ENCODE data around the gene TNFAIP8L3.
A peak's percentile ranks its signal among the peaks of the same experiment; 100 is the strongest.

TNFAIP8L3 gene

DNA sequence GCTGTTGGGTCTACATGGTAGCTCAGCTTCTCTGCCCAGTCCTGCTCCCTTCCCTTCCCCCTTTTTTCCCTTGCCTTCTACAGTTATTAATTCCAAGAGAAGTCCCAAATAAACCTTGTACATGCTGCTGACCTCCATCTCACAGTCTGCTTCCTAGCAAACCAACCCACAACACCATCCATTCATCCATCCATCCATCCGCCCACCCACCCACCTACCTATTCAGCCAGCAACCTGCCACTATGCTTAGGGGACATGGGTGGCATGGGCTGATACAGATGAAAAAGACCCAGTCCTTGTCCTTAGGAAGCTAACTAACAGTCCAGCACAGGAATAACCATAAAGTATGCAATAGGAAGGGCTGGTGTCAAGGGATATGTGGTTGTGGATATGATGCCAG, 5.7 kb downstream of the TNFAIP8L3 start:
- no peak for DNase-seq

DNA sequence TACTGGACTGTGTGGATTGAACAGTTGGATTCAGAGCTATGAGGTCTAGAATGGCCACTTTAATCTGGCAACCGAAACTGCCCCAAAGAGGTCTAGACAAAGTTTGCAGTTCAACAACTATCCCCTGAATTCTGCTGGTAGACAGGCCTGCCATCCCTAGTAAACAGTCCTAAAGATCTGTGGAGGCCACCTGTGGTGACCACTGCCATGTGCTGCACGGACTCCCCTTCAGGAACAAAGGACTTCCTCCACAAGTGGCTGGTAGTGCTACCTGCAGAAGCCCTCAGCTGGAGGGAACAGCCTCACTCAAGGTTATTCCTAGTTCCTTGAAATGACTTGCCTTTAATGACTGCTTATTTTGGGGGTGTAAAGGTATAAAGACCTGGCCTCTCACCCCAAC, 6.1 kb downstream of the TNFAIP8L3 start:
- no peak for DNase-seq

DNA sequence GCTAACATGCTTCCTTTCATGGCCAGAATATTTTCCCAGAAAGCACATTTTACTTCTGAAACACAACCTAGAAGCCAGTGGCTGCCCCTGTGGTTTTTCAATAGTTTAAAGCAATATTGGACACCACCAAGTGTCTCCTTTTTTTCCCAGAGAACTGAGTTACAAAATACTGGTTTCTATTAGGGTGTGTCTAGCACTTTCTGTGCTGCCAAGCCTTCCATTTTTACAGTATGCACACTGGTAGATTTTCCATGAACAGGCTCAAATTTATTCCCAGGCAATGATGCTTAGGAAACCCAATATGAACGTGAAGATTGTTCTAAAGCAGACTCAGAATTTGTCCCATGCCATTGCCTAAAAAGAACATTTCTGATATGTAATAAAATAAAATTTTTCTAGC, 7.2 kb downstream of the TNFAIP8L3 start:
- DNase-seq = no peak

DNA sequence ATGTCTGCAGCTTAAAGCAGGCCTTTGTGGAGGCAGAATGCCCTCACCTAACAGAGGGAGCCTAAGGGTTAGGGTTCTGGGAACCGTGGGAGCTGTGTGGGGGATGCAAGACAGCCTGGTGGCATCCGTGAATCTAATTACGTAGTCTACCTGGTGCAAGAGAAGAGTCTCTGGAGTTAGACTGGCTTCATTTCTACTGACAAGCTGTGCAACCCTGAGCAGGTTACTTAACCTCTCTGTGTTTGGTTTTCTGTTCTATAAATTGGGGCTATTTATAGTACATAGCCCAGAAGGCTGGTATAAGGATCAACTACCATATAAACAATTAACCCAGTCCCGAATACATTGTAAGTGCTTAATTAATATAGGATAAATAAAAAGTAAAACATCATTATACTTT, 8.3 kb downstream of the TNFAIP8L3 start:
- no peak for DNase-seq

DNA sequence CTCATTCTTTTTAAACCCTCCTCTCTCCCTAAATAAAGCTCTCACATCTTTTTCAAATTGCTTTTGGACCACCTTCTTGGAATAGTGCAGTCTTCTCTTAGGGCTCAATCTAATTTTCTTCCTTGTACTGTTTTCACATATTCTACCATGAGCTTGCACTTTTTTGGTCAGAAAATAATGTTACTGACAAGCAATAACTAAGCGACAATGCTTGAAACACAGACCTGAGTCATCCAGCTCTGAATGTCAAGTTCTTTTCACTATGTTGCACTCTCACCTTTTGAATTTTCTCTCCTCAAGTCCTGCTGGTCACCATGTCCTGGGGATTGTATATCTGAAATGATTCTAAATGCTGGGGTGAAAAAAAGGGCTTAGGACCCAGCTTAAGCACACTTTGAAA, 8.9 kb downstream of the TNFAIP8L3 start:
- no peak for DNase-seq

DNA sequence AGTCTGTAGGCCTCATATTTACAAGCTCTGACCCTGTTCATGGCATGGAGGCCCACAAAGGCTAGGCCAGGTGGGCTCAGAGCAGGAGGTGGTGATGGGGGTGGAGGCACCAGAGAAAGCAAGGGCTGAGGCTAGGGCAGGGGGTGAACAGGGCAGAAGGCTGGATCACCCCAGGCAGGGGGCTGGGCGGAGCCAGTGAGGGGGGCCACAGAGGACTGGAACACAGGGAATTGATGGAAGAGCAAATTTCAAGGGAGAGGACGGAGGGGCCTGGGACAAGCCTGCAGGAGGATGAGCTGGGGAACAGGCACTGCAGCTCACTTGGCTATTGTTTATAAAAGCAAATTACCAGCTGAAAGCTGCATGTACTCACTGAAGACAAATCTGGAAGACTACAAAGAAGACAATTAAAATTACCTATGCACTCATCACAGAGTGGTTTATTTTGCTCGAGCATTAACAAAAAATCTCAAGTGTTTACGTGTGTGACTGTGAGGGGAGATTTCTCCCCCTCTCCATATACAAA, 11.0 kb downstream of the TNFAIP8L3 start:
- DNase-seq = no peak

DNA sequence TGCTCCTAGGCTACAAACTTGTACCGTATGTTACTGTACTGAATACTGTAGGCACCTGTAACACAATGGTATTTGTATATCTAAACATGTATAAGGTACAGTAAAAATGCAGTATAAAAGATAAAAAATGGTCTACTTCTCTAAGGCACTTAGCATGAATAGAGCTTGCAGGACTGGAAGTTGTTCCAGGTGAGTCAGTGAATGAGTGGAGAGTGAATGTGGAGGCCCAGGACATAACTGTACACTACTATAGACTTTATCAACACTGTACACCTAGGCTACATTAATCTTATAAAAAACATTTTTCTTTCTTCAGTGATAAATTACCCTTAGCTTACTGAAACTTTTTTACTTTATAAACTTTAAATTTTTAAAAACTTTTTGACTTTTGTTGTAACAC, 12.5 kb downstream of the TNFAIP8L3 start:
- no peak for DNase-seq

DNA sequence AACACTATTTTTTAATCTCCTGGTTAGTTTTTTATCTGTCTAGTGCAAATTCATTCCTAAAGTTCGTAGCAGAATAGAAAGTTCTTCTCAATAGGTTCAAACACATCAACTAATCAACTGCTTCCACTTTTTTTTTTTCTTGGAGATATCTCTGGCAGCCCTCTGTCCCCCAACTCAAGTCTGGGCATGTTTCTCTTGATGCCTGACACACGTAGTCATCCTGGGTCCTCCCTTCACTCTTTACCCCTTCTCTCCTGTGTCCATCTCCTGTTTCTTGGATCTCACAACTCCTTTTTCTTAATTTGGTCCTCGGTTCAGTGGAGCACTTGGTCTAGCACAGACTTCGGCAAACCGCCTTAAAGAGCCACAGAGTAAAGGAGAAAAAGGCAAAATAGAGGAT, 14.4 kb downstream of the TNFAIP8L3 start:
- no peak for DNase-seq

DNA sequence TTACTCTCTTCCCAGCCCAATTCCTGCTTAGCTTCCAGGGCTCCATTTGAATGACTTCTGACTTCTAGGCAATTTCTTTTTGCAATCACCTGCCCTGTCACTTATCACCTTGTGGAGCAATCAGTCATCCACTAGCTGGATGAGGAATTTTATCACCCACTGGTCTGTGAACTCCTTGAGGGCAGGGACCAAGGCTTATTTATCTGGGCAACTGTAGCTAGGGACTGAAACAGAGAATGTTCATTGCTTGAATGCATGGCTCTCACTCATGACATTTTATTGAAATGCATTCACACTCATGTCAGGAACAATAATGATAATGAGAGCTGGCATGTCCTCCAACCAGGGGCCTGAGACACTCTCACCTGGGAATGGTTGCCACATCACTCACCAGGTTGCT, 15.5 kb downstream of the TNFAIP8L3 start:
- no peak for DNase-seq

DNA sequence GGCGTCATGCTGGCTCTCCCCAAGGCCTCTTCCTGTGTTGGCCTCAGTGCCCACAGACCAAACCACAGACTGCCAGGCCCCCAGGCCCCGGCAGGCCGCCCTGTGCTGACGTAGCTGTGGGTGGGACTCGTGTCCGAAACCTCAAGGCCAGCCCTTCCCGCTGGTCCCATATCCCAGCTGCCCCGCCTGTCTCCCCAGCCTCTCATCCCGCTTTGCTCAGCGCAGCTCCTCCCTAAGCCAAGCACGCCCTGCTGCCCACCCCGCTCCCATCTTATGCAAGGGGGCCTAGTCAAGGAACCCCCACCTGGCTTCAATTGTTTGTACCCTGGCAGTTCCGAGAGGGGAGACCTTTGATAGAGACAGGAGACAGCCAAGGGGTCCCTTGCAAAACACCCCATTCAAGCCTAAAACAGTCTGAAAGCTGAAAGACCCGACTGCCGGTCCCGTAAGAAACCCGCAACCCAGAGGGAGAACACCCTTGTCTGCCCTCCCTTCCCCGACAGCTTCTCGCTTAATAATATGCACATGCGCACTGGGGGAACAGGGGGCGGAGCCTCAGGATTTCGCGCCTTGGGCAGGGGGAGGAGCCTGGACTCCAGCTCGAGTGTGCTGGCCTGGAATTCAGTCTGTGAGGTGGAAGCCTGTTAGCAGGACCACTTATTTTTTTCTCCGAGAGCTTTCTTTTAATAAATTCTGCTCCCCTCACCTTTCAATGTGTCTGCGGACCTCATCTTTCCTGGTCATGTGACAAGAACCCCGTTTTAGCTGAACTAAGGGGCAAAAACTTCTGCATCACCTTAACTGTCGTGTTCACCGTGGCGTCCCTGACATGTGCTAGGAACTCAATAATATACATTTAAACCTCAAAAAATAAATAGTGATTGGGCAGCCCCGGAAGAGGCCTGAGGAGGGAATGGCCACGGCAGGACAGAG, 17.2 kb downstream of the TNFAIP8L3 start:
- peak; percentile 54 for DNase-seq

DNA sequence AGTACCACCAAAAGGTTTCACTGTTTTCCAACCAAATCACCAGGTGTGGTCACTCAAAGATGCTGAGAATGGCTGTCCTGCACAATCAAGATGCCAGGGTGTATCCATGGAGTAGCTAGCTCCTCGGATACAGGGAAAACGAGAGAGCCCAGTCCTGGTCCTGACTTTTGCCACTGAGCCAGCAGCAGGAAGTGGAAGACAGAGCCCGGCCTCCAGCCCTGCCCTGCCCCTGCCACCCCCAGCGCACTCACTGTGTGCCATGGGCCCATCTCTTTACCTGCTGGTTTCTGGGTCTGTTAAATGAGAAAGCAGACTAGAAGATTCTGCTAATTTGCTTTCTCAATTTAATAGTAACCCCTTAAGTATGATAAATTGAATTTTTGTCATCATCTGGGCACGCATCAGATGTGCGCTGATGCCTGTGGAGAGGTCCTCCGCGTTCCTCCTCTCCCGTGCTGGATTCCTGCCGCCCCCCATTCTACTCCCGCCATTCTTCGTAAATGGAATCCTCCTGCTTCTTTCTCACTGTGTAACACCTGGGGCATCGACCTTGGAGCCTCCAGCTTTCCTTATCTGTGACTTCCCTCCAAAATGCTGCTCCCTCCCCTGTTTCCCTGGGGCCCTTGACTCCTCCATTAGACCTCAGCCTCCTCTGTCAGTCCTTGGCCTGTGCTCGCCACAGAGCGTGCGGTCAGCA, 18.0 kb downstream of the TNFAIP8L3 start:
- DNase-seq = no peak

DNA sequence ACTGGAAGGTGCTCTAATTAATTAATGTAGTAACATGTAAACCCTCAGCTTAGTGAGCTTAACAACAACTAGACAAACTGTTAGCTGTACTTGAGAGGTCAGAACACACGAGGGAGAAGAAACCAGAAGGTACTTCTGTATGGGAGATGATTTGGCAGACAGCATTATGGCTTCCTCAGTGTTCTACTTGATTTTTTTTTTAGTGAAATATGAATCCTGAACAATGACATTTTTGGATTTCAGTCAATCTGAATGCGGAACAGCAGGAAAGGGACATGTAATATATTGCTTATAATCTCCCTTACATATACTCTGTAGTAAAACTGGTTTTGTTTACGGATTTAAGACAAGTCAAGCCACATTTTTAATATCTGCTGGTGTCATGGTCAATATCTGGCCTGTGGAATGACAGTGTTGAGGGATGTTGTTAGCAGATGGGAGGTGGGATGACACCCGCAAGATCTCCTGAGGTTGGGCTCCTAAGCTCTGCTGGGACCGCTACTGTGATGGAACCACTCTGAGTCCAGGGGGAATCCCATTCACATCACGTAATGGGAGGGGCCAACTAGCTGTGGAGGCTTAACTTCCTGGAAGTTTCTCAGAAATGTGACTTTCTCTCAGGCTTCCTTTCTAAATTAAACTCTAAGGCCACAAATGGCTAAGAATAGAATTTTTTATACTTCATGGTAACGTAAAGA, 18.7 kb downstream of the TNFAIP8L3 start:
- DNase-seq = no peak

DNA sequence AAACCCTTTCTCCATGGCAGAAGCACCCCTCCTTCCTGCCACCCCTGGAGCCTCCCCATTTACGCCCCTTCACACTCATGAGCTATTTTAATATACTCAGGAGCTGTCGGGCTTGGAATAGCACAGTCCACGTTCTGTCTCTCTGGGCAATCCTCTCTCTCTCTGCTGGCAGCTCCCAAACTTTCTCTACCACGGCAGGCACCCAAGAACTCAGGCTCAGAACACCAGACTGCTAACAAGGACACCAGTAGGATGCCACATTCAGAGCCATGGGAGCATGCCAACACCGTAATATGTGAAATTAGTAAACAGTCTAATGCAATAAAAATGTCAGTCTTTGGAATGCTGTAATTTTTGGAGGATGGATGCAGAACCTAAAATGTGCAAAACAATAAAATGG, 19.3 kb downstream of the TNFAIP8L3 start:
- DNase-seq = no peak

DNA sequence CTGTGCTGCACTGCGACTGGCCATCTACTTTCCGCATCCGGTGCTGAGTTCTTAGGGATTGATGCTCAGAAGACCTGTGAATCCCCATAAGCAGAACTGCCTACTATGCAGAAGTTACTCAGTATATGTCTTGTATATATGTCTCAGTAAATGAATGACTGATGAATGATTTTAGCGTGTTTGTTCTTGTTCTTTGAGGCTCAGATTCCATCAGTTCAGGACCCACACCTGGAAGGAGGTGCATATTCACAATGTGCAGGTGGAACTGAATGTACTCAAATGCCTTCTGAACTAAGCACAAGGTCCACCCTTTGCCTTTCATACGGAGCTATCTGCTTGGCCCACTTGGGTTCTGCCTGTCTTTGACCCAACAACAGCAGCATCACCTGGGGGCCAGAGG, 19.8 kb downstream of the TNFAIP8L3 start:
- DNase-seq = no peak

DNA sequence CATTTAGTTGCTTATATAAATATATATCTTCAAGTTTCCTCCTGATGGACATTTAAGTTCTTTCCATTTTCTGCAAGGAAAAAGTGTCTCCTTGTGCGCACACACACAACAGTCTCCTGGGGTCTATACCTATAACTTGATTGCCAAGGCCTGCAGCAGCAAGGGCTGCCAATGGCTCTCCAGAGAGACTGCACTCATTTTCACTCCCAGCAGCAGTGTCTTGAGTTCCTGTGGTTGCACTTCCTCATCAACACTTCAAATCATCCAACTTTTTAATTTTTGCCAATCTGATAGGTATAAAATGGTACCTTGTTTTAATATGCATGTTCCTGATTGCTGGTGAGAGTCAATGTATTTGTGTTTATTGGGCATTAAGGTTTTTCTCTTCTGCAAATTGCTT, 23.1 kb downstream of the TNFAIP8L3 start:
- no peak for DNase-seq

DNA sequence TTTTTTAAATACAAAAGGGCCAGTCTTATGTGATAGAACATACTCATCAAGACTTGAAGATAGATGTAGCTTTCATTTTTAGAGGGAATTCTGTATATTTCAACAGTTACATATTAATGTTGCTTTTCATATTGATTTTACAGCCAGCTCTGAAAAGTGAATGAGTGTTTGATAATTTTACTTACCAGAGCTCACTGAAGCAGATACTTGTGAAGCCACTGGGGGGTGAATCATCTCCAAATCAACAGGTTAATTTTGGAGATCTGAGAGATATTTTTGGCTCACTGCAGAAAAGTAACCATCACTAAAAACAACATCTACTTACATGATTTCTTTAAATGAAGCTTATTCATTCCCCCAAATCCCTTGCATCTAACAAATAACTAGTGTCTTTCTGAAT, 24.7 kb downstream of the TNFAIP8L3 start:
- DNase-seq = no peak

DNA sequence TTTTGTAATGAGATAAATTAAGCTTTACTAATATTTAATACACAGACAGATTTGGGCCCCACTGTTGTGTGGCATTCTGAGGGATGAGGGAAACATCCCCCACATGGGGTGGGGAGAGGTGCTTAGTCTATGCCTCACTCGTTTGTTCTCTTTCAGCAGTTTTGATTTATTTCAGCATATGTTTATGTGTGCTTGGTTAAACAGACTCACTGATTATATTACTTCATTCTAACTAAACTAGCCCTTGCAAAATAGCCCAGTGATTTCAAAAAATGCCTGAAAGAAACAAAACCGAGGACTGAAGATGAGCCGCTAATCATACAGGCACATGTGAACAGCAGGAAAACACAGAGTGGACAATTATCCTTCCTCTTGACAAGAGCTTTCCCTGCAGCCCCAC, 27.2 kb downstream of the TNFAIP8L3 start:
- DNase-seq = no peak

DNA sequence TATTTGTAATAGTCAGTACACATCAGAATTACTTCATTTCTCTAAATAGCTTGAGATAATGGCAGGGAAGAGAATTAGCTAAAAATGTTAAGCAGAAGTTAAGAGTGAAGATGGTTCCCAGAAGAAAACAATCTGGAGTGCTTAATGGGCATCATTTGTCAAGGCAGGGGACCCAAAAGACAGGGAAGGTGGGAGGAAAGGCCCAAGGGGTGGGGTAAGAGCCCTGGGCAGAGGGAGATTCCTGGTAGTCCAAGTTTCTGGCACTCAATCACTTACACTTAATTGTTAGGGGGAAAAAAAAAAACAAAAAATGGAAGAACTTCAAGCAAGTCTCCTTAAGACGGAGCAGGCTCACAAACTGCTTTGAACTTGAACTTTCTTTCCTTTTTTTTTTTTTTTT, 28.9 kb downstream of the TNFAIP8L3 start:
- DNase-seq = no peak

DNA sequence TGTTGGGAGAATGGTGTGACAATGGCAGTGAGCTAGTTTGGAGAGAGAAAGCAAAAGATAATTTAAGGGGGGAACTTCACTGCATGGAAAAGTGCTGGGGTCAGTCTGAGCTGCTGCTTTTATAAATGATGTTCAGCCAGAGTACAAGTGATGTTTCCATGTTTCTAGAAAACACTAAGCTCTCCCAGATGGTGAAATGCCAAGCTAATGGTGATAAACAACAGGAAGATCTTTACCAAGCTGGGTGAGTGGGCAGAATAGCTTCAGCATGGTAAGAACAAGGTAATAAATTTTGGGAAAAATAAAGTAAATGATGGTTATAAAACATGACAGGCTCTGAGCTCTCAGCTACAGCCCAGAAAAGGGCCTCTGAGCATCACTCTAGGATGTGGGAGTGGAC, 29.4 kb downstream of the TNFAIP8L3 start:
- DNase-seq = no peak

DNA sequence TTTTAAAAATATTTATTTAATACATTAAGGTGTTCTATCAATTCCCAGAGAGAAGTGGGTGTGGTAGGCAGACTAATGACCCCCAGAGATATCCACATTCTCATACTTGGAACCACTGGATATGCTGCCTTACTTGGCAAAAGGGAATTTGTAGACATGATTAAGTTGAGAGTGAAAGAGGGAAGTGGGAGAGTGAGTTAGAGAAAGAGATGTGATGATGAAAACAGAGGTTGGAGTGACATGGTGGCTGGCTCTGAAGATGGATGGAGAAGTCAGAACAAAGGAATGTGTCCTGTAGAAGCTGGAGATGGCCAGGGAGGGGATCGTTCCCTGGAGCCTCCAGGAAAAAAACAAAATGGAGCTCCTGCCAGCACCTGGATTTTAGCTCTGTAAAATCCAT, 32.0 kb downstream of the TNFAIP8L3 start:
- no peak for DNase-seq

DNA sequence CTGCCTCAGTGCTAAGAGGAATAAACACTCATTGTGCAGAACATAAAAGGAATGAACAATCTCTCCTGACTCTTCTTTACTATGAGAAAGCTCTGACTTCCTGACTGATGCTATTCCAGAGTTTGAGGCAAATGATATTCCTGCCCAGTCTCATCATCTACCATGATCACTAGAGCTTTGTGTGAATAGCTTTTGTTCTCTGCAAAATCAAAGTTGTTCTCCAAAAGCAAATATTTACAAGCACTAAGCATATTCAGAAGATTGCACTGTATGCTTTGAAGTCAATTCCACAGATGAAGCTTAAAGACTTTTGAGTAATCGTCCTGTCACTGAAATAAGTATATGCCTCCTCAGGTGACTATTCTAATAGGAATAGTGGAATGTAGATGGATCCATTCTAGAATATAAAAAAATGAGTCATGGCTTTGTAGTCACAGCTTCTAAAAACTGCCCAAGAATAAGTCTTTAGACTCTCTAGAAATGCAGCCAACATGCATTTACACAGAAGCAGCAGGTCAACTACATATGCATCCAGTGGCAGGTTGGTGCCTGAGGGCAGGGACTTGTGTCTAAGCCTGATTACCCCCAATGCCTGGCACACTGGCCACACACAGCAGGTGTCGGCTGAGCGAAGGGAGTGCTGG, 34.6 kb downstream of the TNFAIP8L3 start:
- no peak for DNase-seq

DNA sequence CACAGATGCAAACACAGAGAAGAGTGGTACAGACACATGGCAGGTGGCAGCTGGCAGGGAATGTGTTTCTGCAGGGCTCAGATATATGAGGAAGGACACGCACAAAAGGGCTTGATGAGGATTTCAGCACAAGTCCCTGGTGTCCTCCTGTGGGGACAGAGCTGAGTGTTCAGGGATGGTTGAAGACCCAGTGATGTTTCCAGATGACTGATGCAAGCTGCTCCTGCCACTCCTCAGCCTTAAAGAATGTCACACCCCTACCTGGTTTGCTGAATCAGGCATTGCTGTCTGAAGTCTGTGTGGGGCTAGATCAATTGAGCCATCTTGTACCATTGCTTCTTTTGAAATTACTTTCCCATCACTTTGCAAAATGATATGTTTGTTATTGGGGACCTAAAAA, 40.2 kb downstream of the TNFAIP8L3 start:
- DNase-seq = no peak

DNA sequence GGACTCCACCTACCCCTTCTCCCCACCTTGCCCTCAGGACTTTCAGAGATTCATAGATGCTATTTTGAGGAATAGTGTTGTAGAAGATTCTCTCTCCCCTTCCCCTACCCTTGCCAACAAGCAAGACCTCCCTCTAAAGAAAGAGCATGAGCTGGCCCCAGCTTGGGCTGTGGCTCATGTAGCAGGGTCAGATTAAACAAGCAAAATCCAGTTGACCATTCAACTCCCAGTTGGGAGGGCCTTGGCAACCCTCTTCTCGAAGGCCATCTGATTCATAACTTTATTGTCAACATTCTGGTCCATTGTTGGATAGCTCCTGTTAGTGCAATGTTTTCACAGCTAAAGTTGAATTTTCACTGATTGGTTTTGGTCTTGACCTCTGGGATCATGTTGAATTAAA, 41.1 kb downstream of the TNFAIP8L3 start:
- no peak for DNase-seq
